Measurements from ENCODE around the gene MCC. TPM values are rescaled to one million over a fixed set of nuclear protein-coding genes. Genes with fewer than 3 reads are reported as not detected.

The MCC gene
- total RNA-seq, 3 donors from 2014 or later, result 1.2 to 2.9 (median 2.5) TPM

- ATAC-seq (no peak), DNase-seq (no peak)
- no peak overlapping the region for H3K4me3 Mint-ChIP-seq
- no peaks in the 10 kb centered on the region for H3K27me3 Mint-ChIP-seq (ENCODE audit: low read depth)
- no peaks in the 10 kb centered on the region for H3K9me3 Mint-ChIP-seq
- H3K4me1 Mint-ChIP-seq (ENCODE audit: low read depth), result no peaks in the 10 kb centered on the region
- peaks cover 13% of the 10 kb centered on the region for H3K36me3 Mint-ChIP-seq (ENCODE audit: insufficient read depth)
Measured at GRCh38 chr5:113145757-113146387, 342.4 kb downstream of the MCC start.

- Mint-ChIP-seq H3K27me3 (ENCODE audit: low read depth) (no peaks in the 10 kb centered on the region), H3K9me3 (no peaks in the 10 kb centered on the region), H3K4me3 (no peak overlapping the region), H3K4me1 (ENCODE audit: low read depth) (no peaks in the 10 kb centered on the region), H3K36me3 (ENCODE audit: insufficient read depth) (peaks cover 11% of the 10 kb centered on the region)
- DNase-seq, result no peak
- no peak for ATAC-seq
Measured at GRCh38 chr5:113142186-113142585, 346.1 kb downstream of the MCC start.

DNA sequence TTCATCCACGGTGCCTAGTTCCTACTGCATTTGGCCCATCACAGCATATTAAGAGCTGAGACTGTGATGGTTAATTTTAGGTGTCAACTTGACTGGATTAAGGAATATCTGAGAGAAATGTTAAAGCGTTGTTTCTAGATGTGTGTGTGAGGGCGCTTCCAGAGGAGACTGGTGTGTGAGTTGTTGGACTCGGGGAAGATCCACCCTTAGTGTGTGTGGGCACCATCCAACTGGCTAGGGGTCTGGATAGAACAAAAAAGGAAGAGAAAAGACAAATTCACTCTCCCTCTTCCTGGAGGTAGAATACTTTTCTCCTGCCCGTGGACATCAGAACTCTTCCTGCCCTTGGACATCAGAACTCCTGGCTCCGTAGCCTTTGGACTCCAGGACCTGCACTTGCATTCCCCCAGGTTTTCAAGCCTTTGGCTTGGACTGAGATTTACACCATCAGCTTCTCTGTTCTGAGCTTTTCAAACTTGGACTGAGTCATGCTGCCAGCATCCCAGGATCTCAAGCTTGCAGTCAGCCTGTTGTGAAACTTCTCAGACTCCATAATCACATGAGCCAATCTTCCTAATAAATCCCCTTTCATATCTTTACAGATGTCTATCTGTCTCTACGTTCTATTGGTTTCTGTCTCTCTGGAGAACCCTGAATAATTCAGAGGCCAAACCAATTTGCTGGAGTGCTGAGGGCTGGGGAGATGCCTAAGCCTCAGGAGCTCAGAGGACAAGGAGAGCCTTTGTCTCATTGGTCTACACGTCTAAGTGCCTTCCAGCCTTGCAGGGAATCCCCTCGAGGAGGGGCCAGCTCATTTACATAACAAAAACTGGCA is 347.2 kb downstream of the MCC start:
- H3K27me3 Mint-ChIP-seq (ENCODE audit: low read depth), result no peaks in the 10 kb centered on the region
- H3K4me1 Mint-ChIP-seq (ENCODE audit: low read depth), result no peaks in the 10 kb centered on the region
- H3K9me3 Mint-ChIP-seq, result no peaks in the 10 kb centered on the region
- no peak overlapping the region for H3K4me3 Mint-ChIP-seq
- H3K36me3 Mint-ChIP-seq (ENCODE audit: insufficient read depth), result peaks cover 11% of the 10 kb centered on the region
- ATAC-seq, result no peak
- DNase-seq, result no peak

DNA sequence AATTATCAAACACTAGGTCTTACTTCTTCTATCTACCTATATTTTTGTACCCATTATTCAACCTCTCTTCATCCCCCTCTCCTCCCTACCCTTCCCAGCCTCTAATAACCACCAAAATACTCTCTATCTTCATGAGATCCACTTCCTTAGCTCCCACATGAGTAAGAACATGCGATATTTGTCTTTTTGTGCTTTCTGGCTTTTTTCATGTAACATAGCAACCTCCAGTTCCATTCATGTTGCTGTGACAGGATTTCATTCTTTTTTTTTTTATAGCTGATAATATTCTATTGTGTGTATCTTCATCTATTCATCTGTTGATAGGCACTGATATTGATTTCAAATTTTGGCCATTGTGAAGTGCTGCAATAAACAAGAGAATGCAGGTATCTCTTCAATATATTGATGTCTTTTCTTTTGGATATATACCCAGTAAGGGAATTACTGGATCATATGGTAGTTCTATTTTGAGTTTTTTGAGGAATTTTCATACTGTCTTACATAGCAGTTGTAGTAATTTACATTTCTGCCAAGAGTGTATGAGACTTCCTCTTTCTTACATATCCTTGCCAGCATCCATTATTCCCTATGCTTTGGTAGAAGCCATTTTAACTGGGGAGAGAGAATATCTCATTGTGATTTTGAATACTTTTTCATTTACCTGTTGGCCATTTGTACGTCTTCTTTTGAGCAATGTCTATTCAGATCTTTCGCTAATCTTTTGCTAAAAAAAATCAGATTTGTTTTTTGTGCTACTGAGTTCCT is 354.9 kb downstream of the MCC start:
- ATAC-seq, result no peak
- peaks cover 2% of the 10 kb centered on the region for H3K36me3 Mint-ChIP-seq (ENCODE audit: insufficient read depth)
- H3K27me3 Mint-ChIP-seq (ENCODE audit: low read depth), result no peaks in the 10 kb centered on the region
- H3K4me3 Mint-ChIP-seq, result no peak overlapping the region
- H3K9me3 Mint-ChIP-seq, result no peaks in the 10 kb centered on the region
- H3K4me1 Mint-ChIP-seq (ENCODE audit: low read depth), result no peaks in the 10 kb centered on the region
- DNase-seq, result no peak

- ATAC-seq (no peak), DNase-seq (no peak)
Measured at GRCh38 chr5:113132564-113132963, 355.7 kb downstream of the MCC start.

GRCh38 chr5:113128641-113129330 is 359.5 kb downstream of the MCC start:
- H3K27me3 Mint-ChIP-seq (ENCODE audit: low read depth), result no peaks in the 10 kb centered on the region

More at GRCh38 chr5:113132564-113132963, 355.7 kb downstream of the MCC start:
- no peaks in the 10 kb centered on the region for H3K4me1 Mint-ChIP-seq (ENCODE audit: low read depth)
- no peaks in the 10 kb centered on the region for H3K27me3 Mint-ChIP-seq (ENCODE audit: low read depth)
- H3K36me3 Mint-ChIP-seq (ENCODE audit: insufficient read depth), result peaks cover 2% of the 10 kb centered on the region
- H3K9me3 Mint-ChIP-seq, result no peaks in the 10 kb centered on the region
- H3K4me3 Mint-ChIP-seq, result no peak overlapping the region

GRCh38 chr5:113128082-113128481 is 360.2 kb downstream of the MCC start:
- H3K4me3 Mint-ChIP-seq, result no peak overlapping the region
- no peaks in the 10 kb centered on the region for H3K4me1 Mint-ChIP-seq (ENCODE audit: low read depth)
- no peak for DNase-seq
- H3K36me3 Mint-ChIP-seq (ENCODE audit: insufficient read depth), result peaks cover 2% of the 10 kb centered on the region
- H3K9me3 Mint-ChIP-seq, result peaks cover 3% of the 10 kb centered on the region
- H3K27me3 Mint-ChIP-seq (ENCODE audit: low read depth), result no peaks in the 10 kb centered on the region
- ATAC-seq, result no peak

More at GRCh38 chr5:113128641-113129330, 359.5 kb downstream of the MCC start:
- DNase-seq, result no peak
- Mint-ChIP-seq H3K9me3 (peaks cover 3% of the 10 kb centered on the region), H3K4me3 (no peak overlapping the region), H3K36me3 (ENCODE audit: insufficient read depth) (peaks cover 2% of the 10 kb centered on the region), H3K4me1 (ENCODE audit: low read depth) (no peaks in the 10 kb centered on the region)
- no peak for ATAC-seq

DNA sequence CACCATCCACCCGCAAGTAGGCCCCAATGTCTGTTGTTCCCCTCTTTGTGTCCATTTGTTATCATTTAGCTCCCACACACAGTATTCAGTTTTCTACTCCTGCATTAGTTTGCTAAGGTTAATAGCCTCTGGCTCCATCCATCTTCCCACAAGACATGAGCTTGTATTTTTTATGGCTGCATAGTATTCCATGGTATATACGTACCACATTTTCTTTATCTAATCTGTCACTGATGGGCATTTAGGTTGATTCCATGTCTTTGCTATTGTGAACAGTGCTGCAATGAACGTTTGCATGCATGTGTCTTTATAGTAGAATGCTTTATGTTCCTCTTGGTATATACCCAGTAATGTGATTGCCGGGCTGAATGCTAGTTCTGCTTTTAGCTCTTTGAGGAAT is 361.2 kb downstream of the MCC start:
- no peak overlapping the region for H3K4me3 Mint-ChIP-seq
- peaks cover 2% of the 10 kb centered on the region for H3K36me3 Mint-ChIP-seq (ENCODE audit: insufficient read depth)
- no peaks in the 10 kb centered on the region for H3K4me1 Mint-ChIP-seq (ENCODE audit: low read depth)
- ATAC-seq (no peak), DNase-seq (no peak)
- peaks cover 3% of the 10 kb centered on the region for H3K9me3 Mint-ChIP-seq
- H3K27me3 Mint-ChIP-seq (ENCODE audit: low read depth), result no peaks in the 10 kb centered on the region

DNA sequence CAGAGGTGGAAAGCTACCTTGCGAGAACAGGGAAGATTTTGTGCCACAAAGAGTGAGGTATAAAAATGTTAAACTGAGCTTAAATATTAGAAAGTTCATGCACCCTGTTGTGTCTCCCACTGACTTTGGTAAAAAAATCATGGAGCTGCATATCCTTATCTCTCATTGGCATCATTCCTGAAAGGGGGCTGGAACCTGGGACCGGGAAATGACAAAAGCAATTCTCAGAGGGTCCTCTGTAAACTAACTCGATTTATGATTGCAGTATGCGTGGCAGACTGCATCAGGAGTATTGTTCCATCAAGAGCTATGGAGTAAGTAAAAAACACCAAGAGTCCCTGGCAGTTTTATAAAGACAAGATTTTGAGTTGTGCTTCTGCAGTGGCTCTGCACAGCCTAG is 362.9 kb downstream of the MCC start:
- H3K9me3 Mint-ChIP-seq, result peaks cover 3% of the 10 kb centered on the region
- peaks cover 2% of the 10 kb centered on the region for H3K36me3 Mint-ChIP-seq (ENCODE audit: insufficient read depth)
- H3K4me3 Mint-ChIP-seq, result no peak overlapping the region
- no peak for ATAC-seq
- H3K4me1 Mint-ChIP-seq (ENCODE audit: low read depth), result no peaks in the 10 kb centered on the region
- DNase-seq, result no peak
- H3K27me3 Mint-ChIP-seq (ENCODE audit: low read depth), result no peaks in the 10 kb centered on the region

- H3K36me3 Mint-ChIP-seq (ENCODE audit: insufficient read depth), result peaks cover 2% of the 10 kb centered on the region
- no peak for ATAC-seq
- H3K4me1 Mint-ChIP-seq (ENCODE audit: low read depth), result no peaks in the 10 kb centered on the region
- no peaks in the 10 kb centered on the region for H3K27me3 Mint-ChIP-seq (ENCODE audit: low read depth)
- H3K9me3 Mint-ChIP-seq, result peaks cover 3% of the 10 kb centered on the region
- no peak for DNase-seq
- H3K4me3 Mint-ChIP-seq, result no peak overlapping the region
Measured at GRCh38 chr5:113124914-113125313, 363.3 kb downstream of the MCC start.

- Mint-ChIP-seq H3K4me1 (ENCODE audit: low read depth) (no peaks in the 10 kb centered on the region), H3K36me3 (ENCODE audit: insufficient read depth) (no peaks in the 10 kb centered on the region), H3K9me3 (peaks cover 3% of the 10 kb centered on the region), H3K27me3 (ENCODE audit: low read depth) (no peaks in the 10 kb centered on the region), H3K4me3 (no peak overlapping the region)
- ATAC-seq (no peak), DNase-seq (no peak)
Measured at GRCh38 chr5:113124265-113124664, 364.0 kb downstream of the MCC start.

DNA sequence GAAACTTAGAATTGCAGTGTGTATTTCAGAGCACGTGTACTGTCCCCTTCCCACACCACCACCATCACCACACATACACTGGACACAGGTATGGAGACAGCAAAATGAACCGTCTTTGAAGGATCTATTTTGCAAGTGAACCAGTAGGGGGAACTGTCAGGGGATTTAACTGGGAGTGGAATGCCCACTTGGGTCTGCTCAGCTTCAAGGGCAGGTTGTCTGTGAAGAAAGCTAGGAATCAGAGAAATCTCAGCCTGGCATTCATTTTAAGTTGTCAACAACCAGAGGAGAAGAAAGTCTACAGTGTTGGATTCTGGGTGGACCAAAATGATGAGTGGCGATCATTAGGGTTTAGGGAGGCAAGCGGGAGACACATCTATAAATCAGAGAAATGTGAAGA is 364.6 kb downstream of the MCC start:
- no peak for DNase-seq
- Mint-ChIP-seq H3K27me3 (ENCODE audit: low read depth) (no peaks in the 10 kb centered on the region), H3K4me3 (no peak overlapping the region), H3K9me3 (peaks cover 3% of the 10 kb centered on the region), H3K36me3 (ENCODE audit: insufficient read depth) (no peaks in the 10 kb centered on the region), H3K4me1 (ENCODE audit: low read depth) (no peaks in the 10 kb centered on the region)
- no peak for ATAC-seq

- H3K4me3 Mint-ChIP-seq, result no peak overlapping the region
- no peaks in the 10 kb centered on the region for H3K4me1 Mint-ChIP-seq (ENCODE audit: low read depth)
- ATAC-seq, result no peak
- H3K9me3 Mint-ChIP-seq, result peaks cover 1% of the 10 kb centered on the region
- H3K27me3 Mint-ChIP-seq (ENCODE audit: low read depth), result no peaks in the 10 kb centered on the region
- no peaks in the 10 kb centered on the region for H3K36me3 Mint-ChIP-seq (ENCODE audit: insufficient read depth)
- no peak for DNase-seq
Measured at GRCh38 chr5:113122053-113122452, 366.2 kb downstream of the MCC start.

- DNase-seq (no peak), ATAC-seq (no peak)
- Mint-ChIP-seq H3K9me3 (no peaks in the 10 kb centered on the region), H3K36me3 (ENCODE audit: insufficient read depth) (peaks cover 2% of the 10 kb centered on the region), H3K27me3 (ENCODE audit: low read depth) (no peaks in the 10 kb centered on the region), H3K4me1 (ENCODE audit: low read depth) (no peaks in the 10 kb centered on the region), H3K4me3 (no peak overlapping the region)
Measured at GRCh38 chr5:113119246-113119924, 368.9 kb downstream of the MCC start.
